K562 (cell line): ENCODE results near the gene ITGA2B. TPM values are rescaled to one million over a fixed set of nuclear protein-coding genes. Genes with fewer than 3 reads are reported as not detected.

Experiments used
- ESRRB ChIP-seq: fragments of 250-450 bp; sonication (Bioruptor Pico); IDR thresholded peaks from 2 replicates; pipeline ENCODE4 v1.5.0; 2020; ENCODE audit warnings: mild to moderate bottlenecking, moderate library complexity, borderline replicate concordance
- ETS1 ChIP-seq: conservative IDR thresholded peaks from 2 replicates; pipeline ENCODE4 v1.6.1; 2011; ENCODE audit warnings: low read depth, mild to moderate bottlenecking, low read length; ENCODE audit not compliant: control insufficient read depth
- FIP1L1 ChIP-seq: fragments of 200-400 bp; formaldehyde crosslinking; IDR thresholded peaks from 2 replicates; pipeline ENCODE4 v1.6.1; 2018; ENCODE audit warnings: mild to moderate bottlenecking, low read depth, low read length; ENCODE audit not compliant: poor library complexity, severe bottlenecking
- FOXA1 ChIP-seq: fragments of 450-650 bp; IDR thresholded peaks from 2 replicates; pipeline ENCODE4 v1.6.1; 2016; ENCODE audit warnings: mild to moderate bottlenecking, borderline replicate concordance
- GATAD2A ChIP-seq: fragments of 450-650 bp; IDR thresholded peaks from 2 replicates; pipeline ENCODE4 v1.6.1; 2017
- HCFC1 ChIP-seq: IDR thresholded peaks from 2 replicates; pipeline ENCODE4 v1.6.1; 2012; ENCODE audit warnings: low read depth, low read length, improper control_type of control experiment
- L3MBTL2 ChIP-seq: fragments of 450-650 bp; IDR thresholded peaks from 2 replicates; pipeline ENCODE4 v1.6.1; 2016; ENCODE audit warnings: mild to moderate bottlenecking, moderate library complexity
- MBD2 ChIP-seq: sonication (generic); IDR thresholded peaks from 2 replicates; pipeline ENCODE4 v1.6.1; 2016; ENCODE audit warnings: low read depth, borderline replicate concordance
- MNT ChIP-seq, 2 experiments: fragments of 450-650 bp; conservative IDR thresholded peaks; 2 replicates each; pipeline ENCODE4 v1.6.1; 2017; ENCODE audit warnings: mild to moderate bottlenecking in 2 of 2, moderate library complexity in 2 of 2
- NFIX ChIP-seq: fragments of 250-450 bp; sonication (Bioruptor Pico); IDR thresholded peaks from 2 replicates; pipeline ENCODE4 v1.4.0; 2020; ENCODE audit warnings: low read depth, mild to moderate bottlenecking, moderate library complexity
- NRF1 ChIP-seq, 2 experiments: fragments of 450-650 bp; IDR thresholded peaks in 1 of 2; conservative IDR thresholded peaks in 1 of 2; 2 replicates each; pipeline ENCODE4 v1.6.1; 2014; ENCODE audit warnings: mild to moderate bottlenecking in 2 of 2
- POLR2B ChIP-seq: fragments of 450-650 bp; IDR thresholded peaks from 2 replicates; pipeline ENCODE4 v1.6.1; 2018; ENCODE audit warnings: low read depth; ENCODE audit not compliant: partially characterized antibody
- RBM39 ChIP-seq: fragments of 200-400 bp; formaldehyde crosslinking; optimal IDR thresholded peaks from 2 replicates; pipeline ENCODE3; 2018; ENCODE audit warnings: low read depth, low read length
- SMARCE1 ChIP-seq: fragments of 450-650 bp; IDR thresholded peaks from 2 replicates; pipeline ENCODE4 v1.7.1; 2016; ENCODE audit warnings: mild to moderate bottlenecking
- TAF9B ChIP-seq: fragments of 450-650 bp; IDR thresholded peaks from 2 replicates; pipeline ENCODE4 v1.6.1; 2018; ENCODE audit warnings: mild to moderate bottlenecking; ENCODE audit not compliant: partially characterized antibody
- TCFL5 ChIP-seq: fragments of 250-450 bp; sonication (Bioruptor Pico); conservative IDR thresholded peaks from 2 replicates; pipeline ENCODE4 v1.6.1; 2021; ENCODE audit warnings: mild to moderate bottlenecking, moderate library complexity, matching md5 sums
- ZNF318 ChIP-seq, 2 experiments: fragments of 450-650 bp; IDR thresholded peaks; 2 replicates each; pipeline ENCODE4 v1.6.1; 2016; ENCODE audit warnings: mild to moderate bottlenecking in 2 of 2, borderline replicate concordance in 1 of 2, low read depth in 1 of 2, moderate library complexity in 1 of 2
- ZNF41 ChIP-seq: fragments of 250-450 bp; sonication (Bioruptor Pico); conservative IDR thresholded peaks from 2 replicates; pipeline ENCODE4 v1.4.0; 2020; ENCODE audit warnings: mild to moderate bottlenecking
- ZNF561 ChIP-seq: fragments of 450-650 bp; formaldehyde crosslinking; conservative IDR thresholded peaks from 2 replicates; pipeline ENCODE4 v1.4.0; 2020; ENCODE audit warnings: mild to moderate bottlenecking, moderate library complexity
- polyA plus RNA-seq, 8 experiments: library from polyadenylated mRNA; depleted of rRNA in 4 of 8; stranded (reverse) in 5 of 8; unstranded in 3 of 8; fragments of >200 nt; fragmentation: Nextera tagmentation in 2 of 8; fragmentation: Illumina TruSeq in 1 of 8; extraction: Ambion mirVana in 2 of 8; extraction: Trizol in 1 of 8; gene quantifications; 2 replicates each; pipeline versions ENCODE4 v1.2.1 to v1.2.3, GENCODE V29; 2011 to 2014; ENCODE audit warnings: inconsistent platforms in 1 of 8, missing spikeins in 1 of 8
- total RNA-seq, 7 experiments: library from RNA; depleted of rRNA in 6 of 7; stranded (reverse); fragments of >200 nt in 6 of 7; fragmentation: Illumina TruSeq in 2 of 7; extraction: Trizol in 2 of 7; gene quantifications; 2 replicates each; pipeline versions ENCODE4 v1.2.1 to v1.2.3, GENCODE V29; 2011 to 2021; ENCODE audit warnings: low replicate concordance in 1 of 7

The ITGA2B gene
- total and polyA plus RNA-seq, 9 of the 15 experiments (the other 6 are each of a cell fraction or from before 2014, with no cell fraction given): 1.1 to 26.4 (median 5.6) TPM

GRCh38 chr17:44363613-44364159, 25.8 kb downstream of the ITGA2B start, which contains the start of gene FAM171A2 (continued):
- TF ChIP-seq ZNF318 (IDR thresholded peaks at IDR 0.05; ENCODE audit: borderline replicate concordance in 1 of 2, low read depth in 1 of 2): no peak
- TF ChIP-seq L3MBTL2: peak; percentile 87
- peak in 1 of 2 experiments; percentile 53; a peak in 2 of 4 replicates for TF ChIP-seq NRF1 (conservative IDR thresholded peaks at IDR 0.05 in 1 of 2, IDR thresholded peaks at IDR 0.05 in 1 of 2)
- no peak for TF ChIP-seq RBM39
- TF ChIP-seq SMARCE1: no peak
- no peak for TF ChIP-seq FIP1L1
- TF ChIP-seq GATAD2A: no peak
- no peak for TF ChIP-seq MNT (conservative IDR thresholded peaks at IDR 0.05)
- no peak for TF ChIP-seq POLR2B
- no peak for TF ChIP-seq MBD2
- TF ChIP-seq ZNF561 (CRISPR knock-in tag): no peak
- TF ChIP-seq ZNF41 (CRISPR knock-in tag): no peak
- no peak for TF ChIP-seq NFIX (CRISPR knock-in tag)
- no peak for TF ChIP-seq TCFL5 (CRISPR knock-in tag)
- no peak for TF ChIP-seq TAF9B
- TF ChIP-seq ETS1: peak; percentile 67
- no peak for TF ChIP-seq ESRRB (CRISPR knock-in tag)
- no peak for TF ChIP-seq HCFC1
- no peak for TF ChIP-seq FOXA1
